ENCODE measurements around the gene CABLES2. TPM values are rescaled to one million over a fixed set of nuclear protein-coding genes. Genes with fewer than 3 reads are reported as not detected.

The CABLES2 gene
- total RNA-seq, 1 donor, result 1.8 TPM

DNA sequence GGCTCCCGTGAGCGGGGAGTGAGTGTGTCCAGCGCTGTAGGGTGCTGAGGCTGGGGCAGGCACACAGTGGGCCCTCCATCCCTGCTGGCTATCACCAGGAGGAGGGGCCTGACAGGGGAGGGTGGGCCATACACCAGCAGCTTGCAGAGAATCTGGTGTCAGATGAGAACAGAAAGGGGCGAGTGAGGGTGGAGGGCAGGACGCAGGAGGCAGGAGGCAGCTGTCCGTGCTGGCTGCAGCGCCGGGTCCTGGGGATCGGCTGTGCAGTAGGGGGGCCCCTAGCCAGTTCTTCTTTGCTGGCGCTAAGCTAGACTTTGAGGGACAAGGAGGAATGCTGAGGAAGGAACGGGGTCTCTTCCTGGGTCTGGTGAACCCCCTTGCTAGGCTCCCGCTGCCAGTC, 1.6 kb upstream of the CABLES2 start:
- TF ChIP-seq, protein P1, sequence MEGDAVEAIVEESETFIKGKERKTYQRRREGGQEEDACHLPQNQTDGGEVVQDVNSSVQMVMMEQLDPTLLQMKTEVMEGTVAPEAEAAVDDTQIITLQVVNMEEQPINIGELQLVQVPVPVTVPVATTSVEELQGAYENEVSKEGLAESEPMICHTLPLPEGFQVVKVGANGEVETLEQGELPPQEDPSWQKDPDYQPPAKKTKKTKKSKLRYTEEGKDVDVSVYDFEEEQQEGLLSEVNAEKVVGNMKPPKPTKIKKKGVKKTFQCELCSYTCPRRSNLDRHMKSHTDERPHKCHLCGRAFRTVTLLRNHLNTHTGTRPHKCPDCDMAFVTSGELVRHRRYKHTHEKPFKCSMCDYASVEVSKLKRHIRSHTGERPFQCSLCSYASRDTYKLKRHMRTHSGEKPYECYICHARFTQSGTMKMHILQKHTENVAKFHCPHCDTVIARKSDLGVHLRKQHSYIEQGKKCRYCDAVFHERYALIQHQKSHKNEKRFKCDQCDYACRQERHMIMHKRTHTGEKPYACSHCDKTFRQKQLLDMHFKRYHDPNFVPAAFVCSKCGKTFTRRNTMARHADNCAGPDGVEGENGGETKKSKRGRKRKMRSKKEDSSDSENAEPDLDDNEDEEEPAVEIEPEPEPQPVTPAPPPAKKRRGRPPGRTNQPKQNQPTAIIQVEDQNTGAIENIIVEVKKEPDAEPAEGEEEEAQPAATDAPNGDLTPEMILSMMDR (IDR thresholded peaks at IDR 0.05; ENCODE audit: extremely low read depth, low read depth, low read length), result no peak
- H4K20me1 ChIP-seq (ENCODE audit: insufficient read depth, low read length), result peaks cover 2% of the 10 kb centered on the region
- H3K79me2 ChIP-seq (ENCODE audit: insufficient read depth, low read length), result peaks cover 18% of the 10 kb centered on the region
- H3K27me3 ChIP-seq (ENCODE audit: insufficient read depth, low read length), result no peaks in the 10 kb centered on the region
- no peaks in the 10 kb centered on the region for H3K9me3 ChIP-seq (ENCODE audit: low read depth, low read length)
- no peak overlapping the region for H3K27ac ChIP-seq (ENCODE audit: low read depth, low read length)
- H2AFZ ChIP-seq (ENCODE audit: low read length), result no peak overlapping the region
- H3K4me1 ChIP-seq (ENCODE audit: insufficient read depth, low read length), result peaks cover 3% of the 10 kb centered on the region
- H3K4me2 ChIP-seq (ENCODE audit: insufficient read depth, low read length), result no peak overlapping the region
- no peaks in the 10 kb centered on the region for H3K36me3 ChIP-seq (ENCODE audit: insufficient read depth, low read length)
- no peak overlapping the region for H3K4me3 ChIP-seq (ENCODE audit: insufficient read depth, low read length)
- DNase-seq (ENCODE audit: insufficient read length, low spot score, missing footprints), result no peak

DNA sequence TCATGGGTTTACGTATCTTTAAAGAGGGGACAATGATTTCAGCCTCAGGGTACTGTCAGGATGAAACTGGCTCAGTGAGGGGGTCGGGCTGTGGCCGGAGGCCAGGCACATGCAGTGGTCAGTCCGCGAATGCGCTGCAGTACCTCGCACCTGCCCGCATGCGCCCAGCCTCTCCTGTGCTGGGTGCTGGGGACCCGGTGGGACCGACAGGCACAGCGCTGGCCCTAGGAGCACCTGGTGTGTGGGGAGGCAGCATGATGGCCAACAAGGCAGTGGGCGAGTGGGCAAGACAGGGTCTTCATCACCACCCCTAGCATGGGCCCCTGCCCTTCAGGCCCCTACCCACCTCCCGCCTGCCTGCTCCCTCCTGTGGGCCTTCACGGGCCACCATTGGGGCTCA, 970 bp upstream of the CABLES2 start:
- H3K79me2 ChIP-seq (ENCODE audit: insufficient read depth, low read length), result peaks cover 18% of the 10 kb centered on the region
- peaks cover 3% of the 10 kb centered on the region for H3K4me1 ChIP-seq (ENCODE audit: insufficient read depth, low read length)
- H4K20me1 ChIP-seq (ENCODE audit: insufficient read depth, low read length), result peaks cover 2% of the 10 kb centered on the region
- no peak overlapping the region for H2AFZ ChIP-seq (ENCODE audit: low read length)
- H3K27me3 ChIP-seq (ENCODE audit: insufficient read depth, low read length), result no peaks in the 10 kb centered on the region
- no peak overlapping the region for H3K27ac ChIP-seq (ENCODE audit: low read depth, low read length)
- no peak overlapping the region for H3K4me3 ChIP-seq (ENCODE audit: insufficient read depth, low read length)
- TF ChIP-seq, protein P1 (IDR thresholded peaks at IDR 0.05; ENCODE audit: extremely low read depth, low read depth, low read length), result no peak
- no peaks in the 10 kb centered on the region for H3K9me3 ChIP-seq (ENCODE audit: low read depth, low read length)
- no peak overlapping the region for H3K4me2 ChIP-seq (ENCODE audit: insufficient read depth, low read length)
- DNase-seq (ENCODE audit: insufficient read length, low spot score, missing footprints), result no peak
- no peaks in the 10 kb centered on the region for H3K36me3 ChIP-seq (ENCODE audit: insufficient read depth, low read length)

DNA sequence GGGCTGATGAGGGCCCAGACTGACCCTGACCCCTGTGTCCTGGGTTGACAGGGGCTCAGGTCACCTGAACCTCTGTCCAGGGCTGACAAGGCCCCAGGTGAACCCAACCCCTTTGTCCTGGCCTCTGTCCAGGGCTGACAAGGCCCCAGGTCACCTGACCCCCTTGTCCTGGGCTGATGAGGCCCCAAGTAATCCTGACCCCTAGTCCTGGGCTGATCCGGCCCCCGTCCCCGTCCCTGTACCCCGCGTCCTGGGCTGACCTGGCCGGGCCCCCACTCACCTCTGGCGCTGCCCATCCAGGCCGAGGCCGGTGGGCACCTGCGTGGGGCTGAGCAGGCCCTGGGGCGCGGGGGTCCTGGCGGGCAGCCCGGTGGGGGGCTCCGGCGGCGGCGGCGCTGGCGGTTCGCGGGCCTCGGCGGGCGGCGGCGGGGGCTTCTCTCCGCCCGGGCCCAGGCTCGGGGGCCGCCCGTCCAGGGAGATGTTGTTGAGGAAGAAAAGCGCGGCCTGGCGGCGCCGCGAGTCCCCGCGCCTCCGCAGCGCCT, 379 bp downstream of the CABLES2 start:
- Histone ChIP-seq H2AFZ (ENCODE audit: low read length) (no peak overlapping the region), H3K27ac (ENCODE audit: low read depth, low read length) (no peak overlapping the region), H4K20me1 (ENCODE audit: insufficient read depth, low read length) (peaks cover 2% of the 10 kb centered on the region), H3K27me3 (ENCODE audit: insufficient read depth, low read length) (no peaks in the 10 kb centered on the region), H3K79me2 (ENCODE audit: insufficient read depth, low read length) (peaks cover 18% of the 10 kb centered on the region), H3K4me3 (ENCODE audit: insufficient read depth, low read length) (peak overlapping the region; percentile 76), H3K4me2 (ENCODE audit: insufficient read depth, low read length) (peak overlapping the region; percentile 87), H3K9me3 (ENCODE audit: low read depth, low read length) (no peaks in the 10 kb centered on the region), H3K36me3 (ENCODE audit: insufficient read depth, low read length) (no peaks in the 10 kb centered on the region), H3K4me1 (ENCODE audit: insufficient read depth, low read length) (peaks cover 3% of the 10 kb centered on the region)
- TF ChIP-seq, protein P1 (IDR thresholded peaks at IDR 0.05; ENCODE audit: extremely low read depth, low read depth, low read length), result no peak
- no peak for DNase-seq (ENCODE audit: insufficient read length, low spot score, missing footprints)

DNA sequence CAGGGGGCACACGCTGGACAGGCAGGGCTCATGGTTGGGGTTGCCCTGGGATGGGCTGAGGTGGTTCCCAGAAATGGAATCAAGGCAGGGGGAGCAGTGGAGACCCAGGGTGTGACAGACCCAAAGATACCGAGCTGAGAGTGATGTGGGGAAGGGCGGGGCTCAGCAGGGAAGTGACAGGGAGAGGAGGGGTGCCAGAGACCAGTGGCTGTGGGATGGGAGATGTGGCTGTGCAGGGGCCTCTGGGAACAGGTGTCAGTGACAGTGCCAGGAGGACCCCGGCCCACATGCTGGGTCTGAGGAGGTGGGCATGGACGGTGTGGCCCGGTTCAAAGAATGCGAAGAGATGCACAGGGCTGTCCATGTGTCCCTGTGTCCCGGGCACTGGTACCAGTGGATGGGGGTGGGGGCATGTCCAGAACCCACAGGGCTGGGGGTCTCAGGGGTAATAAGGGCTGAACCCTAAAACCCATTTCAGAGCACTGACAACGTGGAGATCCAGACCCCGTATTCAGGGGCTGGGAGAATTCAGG, 1.0 kb downstream of the CABLES2 start:
- no peak for DNase-seq (ENCODE audit: insufficient read length, low spot score, missing footprints)
- H3K36me3 ChIP-seq (ENCODE audit: insufficient read depth, low read length), result no peaks in the 10 kb centered on the region
- TF ChIP-seq, protein P1 (IDR thresholded peaks at IDR 0.05; ENCODE audit: extremely low read depth, low read depth, low read length), result no peak
- H3K27ac ChIP-seq (ENCODE audit: low read depth, low read length), result no peak overlapping the region
- peaks cover 3% of the 10 kb centered on the region for H3K4me1 ChIP-seq (ENCODE audit: insufficient read depth, low read length)
- peak overlapping the region; percentile 76 for H3K4me3 ChIP-seq (ENCODE audit: insufficient read depth, low read length)
- H4K20me1 ChIP-seq (ENCODE audit: insufficient read depth, low read length), result peaks cover 2% of the 10 kb centered on the region
- H2AFZ ChIP-seq (ENCODE audit: low read length), result no peak overlapping the region
- H3K27me3 ChIP-seq (ENCODE audit: insufficient read depth, low read length), result no peaks in the 10 kb centered on the region
- H3K79me2 ChIP-seq (ENCODE audit: insufficient read depth, low read length), result peaks cover 18% of the 10 kb centered on the region
- no peaks in the 10 kb centered on the region for H3K9me3 ChIP-seq (ENCODE audit: low read depth, low read length)
- peak overlapping the region; percentile 87 for H3K4me2 ChIP-seq (ENCODE audit: insufficient read depth, low read length)

All from osteoblast (primary cell).